Limb (tissue), 2 donors: ENCODE measurements around the gene MAN2A2.

Experiments
- DNase-seq, 2 donors: peaks; one replicate each; pipeline ENCODE4 v3.0.0-alpha.2; 2016; ENCODE audit errors: extremely low spot score in 2 of 2

Gene MAN2A2

DNA sequence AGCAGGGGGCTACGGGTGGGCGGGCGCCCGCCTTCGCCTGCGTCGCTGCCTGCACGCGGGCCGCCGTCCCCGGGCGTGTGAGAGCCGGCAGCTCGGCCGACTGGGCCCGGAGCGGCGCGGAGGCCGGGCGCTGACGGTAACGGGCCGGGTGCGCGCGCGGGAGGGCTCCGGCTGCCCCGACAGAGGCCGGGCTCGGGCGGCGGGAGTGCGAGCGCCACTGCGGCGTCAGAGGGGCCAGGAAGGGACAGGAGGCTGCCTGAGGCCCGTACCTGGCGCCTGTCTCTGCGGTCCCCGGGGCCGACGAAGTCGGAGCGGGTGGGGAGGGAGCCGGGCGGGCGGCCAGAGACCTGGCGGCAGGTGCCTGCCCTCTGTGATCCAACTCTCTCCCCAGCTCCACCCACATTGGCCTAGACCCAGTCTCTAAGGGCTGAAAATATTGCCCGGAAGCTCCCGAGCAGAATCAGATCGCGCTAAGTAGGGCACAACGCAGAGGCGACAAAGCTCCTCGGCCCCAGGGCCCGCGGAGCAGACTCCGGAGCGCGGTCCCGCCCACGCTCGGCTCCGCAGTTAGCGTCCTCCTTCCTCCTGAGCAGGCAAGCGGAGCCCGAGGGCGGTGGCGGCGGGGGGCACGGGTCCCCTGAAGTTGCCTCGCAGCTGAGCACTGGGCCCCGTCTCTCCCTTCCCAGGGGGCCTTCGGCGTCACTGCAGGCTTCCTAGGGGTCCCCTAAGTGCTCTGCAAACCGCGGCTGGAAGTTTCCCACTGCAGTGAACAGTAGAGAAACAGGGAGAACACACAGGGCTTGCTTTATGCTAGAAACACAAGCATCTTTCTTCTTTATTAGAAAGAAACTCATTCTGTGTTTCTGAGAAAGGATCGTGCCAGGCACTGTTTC is at the start of gene MAN2A2:
Gene MAN2A2 (plus strand): TSS at position 463 of the 893 bp plus-strand sequence. CDS start 906 bp downstream, outside the sequence.
- DNase-seq: peak; percentile 15 to 73

GRCh38 chr15:90855139-90855538 is 48.0 kb upstream of the MAN2A2 start:
- no peak for DNase-seq

GRCh38 chr15:90857337-90857736 is 45.8 kb upstream of the MAN2A2 start:
- no peak for DNase-seq

- no peak for DNase-seq
Observed at GRCh38 chr15:90857883-90858443, 45.1 kb upstream of the MAN2A2 start.

GRCh38 chr15:90859234-90860131 is 43.6 kb upstream of the MAN2A2 start:
- DNase-seq: no peak

DNA sequence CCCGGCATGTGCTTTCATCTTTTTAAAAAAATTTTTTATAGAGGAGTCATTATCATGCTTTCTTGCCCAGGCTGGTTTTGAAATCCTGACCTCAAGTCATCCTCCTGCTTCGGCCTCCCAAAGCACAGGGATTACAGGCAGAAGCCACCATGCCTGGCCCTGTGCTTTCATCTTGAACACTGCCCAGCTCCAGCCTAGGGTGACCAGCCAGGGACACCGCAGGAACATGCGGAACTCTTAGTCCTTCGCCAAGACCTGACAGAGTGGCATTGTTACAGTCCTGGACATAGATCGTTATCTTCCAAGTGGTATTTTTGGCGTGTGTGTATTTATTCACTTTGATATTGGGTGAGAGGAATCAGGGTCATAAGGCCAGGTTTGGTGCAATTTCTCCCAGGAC is 42.7 kb upstream of the MAN2A2 start:
- DNase-seq: no peak

GRCh38 chr15:90860942-90861675 is 42.0 kb upstream of the MAN2A2 start:
- no peak for DNase-seq

DNA sequence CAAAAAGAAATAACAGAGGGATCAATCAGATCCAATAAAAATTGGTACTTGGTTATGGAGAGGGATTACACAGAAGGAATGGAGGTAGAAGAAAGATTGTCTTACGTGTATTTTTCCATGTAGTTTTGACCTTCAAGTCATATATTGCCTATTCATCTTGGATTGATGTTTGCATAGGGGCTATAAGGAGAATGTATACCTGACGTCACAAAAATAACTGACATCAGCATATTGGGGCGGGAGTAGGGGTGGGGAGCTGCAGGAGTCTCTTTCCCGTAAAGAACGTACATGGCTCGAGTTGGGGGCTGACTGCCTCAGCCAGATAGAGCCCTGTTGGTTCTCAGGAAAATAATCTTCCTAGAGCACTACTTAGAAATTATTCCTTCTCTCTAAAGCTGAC is 40.6 kb upstream of the MAN2A2 start:
- DNase-seq: no peak

GRCh38 chr15:90862964-90863778 is 39.9 kb upstream of the MAN2A2 start:
- no peak for DNase-seq

DNA sequence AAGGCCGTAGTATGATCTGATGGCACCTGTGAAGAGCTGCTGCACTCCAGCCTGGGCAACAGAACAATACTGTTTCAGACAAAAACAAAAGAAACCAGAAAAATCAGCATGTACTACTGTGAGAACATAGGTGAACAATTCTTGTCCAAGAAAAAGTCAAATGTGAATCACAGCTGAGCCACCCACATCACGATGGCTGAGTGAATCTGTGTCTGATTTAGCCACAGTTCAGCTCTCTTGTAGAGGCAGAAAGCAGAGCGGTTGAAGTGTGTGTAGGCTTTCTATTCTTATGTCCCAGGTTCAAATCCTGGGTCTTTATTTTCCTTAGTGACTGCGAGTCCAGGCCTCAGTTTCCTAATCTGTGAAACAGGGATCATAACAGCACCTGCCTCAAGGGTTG is 39.1 kb upstream of the MAN2A2 start:
- no peak for DNase-seq

GRCh38 chr15:90864507-90864906 is 38.6 kb upstream of the MAN2A2 start:
- DNase-seq: no peak

- DNase-seq: no peak
Observed at GRCh38 chr15:90865702-90866101, 37.4 kb upstream of the MAN2A2 start.

DNA sequence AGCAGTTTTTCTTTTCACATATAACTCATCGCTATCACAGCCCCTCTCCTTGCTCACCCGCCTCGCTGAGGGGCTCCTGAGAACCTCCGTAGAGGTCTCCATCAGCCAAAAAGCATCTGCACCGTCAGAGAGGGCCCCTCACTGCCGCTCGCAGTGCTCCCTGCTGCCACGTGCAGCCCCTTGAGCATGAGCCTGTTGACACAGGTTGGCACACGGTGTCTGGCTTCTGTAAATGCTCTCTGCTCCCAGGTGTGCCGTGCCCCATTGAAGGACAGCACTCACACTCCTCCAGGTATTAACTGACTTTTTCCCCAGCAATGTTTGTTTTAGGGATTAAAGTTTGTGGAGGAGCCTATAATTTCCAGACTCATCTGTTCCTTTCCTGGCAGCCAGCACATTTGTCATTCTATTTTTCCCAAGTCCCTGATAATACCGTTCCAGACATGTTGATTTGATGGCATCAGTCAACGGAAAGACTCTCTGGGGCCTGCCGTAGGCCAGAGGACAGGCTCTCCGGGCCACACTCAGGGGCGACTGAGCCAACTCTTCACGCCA is 36.9 kb upstream of the MAN2A2 start:
- no peak for DNase-seq

- no peak for DNase-seq
Observed at GRCh38 chr15:90866800-90867199, 36.3 kb upstream of the MAN2A2 start.

- no peak for DNase-seq
Observed at GRCh38 chr15:90868261-90868689, 34.8 kb upstream of the MAN2A2 start, which contains the start of gene FURIN. TSS of gene FURIN (plus strand) at chr15:90868588. CDS start at chr15:90875741, 7,153 bp downstream.

DNA sequence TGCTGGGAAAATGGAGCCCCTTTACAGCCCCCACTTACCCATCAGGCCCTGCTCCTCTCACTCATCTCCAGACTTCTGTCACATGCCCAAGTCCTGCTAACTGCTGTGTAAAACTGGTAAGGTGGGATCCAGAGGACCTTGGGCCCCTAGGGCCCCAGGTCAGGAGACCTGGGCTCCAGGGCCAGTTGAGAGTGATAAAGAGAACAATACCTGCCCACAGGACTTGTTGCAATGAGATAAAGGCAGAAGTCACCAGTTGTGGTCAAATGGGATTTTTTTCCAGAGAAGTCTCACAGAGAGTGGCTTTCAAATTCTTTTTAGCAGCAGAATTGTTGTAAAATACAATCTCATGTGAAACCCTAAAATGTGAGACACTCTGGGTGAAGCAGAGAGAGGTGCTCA is 34.0 kb upstream of the MAN2A2 start:
- no peak for DNase-seq

DNA sequence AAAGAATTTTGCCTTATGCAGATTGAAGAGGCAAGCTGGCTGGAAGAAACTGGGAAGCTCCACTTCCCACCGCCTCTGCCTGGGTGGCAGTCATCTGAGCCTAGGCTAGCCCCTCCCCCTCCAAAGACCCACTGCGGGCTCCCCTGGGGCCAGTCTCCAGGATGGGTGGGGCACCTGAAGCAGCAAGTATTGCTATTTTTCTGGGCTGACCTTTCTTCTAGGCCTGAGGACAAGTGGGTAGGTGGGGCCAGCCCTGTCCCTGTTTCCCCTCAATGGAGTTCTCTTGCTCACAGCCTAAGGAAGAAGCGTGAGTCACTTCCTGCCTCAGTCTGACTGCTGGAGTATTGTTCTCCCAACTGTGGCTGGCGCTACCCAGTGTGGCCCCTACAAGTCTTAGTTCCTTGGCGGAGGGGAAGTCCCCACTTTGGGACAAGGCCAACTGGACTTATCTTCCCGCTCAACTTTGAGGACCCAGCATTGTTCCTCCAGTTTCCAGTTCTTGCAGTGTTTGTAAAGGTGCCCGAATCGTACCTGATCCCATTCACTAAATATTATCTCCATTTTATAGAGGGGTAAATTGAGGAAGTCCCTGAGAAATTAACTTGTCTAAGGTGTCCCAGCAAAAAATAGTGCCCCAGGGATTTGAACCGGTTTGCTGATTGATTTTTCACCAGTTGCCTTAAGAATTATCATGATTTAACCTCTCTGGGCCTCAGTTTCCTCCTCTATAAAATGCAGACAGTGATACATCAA is 33.3 kb upstream of the MAN2A2 start:
- peak in 1 of 2 donors; percentile 52 for DNase-seq

DNA sequence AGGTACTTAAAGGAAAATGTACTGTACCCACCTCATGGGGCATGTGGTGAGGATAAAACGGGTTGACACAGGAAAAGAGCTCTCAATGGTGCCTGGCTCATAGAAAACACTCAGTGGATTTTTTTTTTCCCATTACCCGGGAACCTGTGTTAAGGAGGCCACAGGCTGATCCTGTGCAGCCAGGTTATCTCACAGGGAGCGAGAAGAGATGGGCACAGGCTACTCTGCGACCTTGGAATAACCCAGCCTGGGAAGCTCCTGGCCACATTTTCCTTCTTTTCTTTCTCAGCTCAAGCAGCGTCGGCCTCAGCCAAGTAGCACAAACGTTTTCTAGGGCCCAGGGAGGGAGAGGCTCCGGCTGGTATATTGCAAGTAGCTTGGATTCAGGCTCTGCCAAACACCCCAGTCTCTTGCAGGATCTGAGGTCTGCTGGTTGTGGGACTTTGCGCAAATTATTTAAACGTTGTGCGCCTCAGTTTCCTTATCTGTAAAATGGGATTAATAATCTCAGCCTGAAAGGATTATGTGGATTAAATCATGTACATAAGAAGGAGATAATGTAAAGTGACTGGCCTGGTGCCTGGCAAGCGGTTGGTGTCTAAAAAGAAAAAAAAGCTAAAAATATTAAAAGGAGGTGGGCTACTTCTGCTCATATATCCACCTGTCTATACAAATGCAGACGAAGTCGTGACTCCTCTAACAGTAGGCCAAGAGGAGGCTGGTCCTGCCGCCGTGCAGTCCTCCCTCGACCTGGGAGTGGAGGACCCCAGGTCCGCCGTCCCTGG is 32.6 kb upstream of the MAN2A2 start:
- DNase-seq: no peak
